ENCODE measurements around the gene GAK.

GAK gene

DNA sequence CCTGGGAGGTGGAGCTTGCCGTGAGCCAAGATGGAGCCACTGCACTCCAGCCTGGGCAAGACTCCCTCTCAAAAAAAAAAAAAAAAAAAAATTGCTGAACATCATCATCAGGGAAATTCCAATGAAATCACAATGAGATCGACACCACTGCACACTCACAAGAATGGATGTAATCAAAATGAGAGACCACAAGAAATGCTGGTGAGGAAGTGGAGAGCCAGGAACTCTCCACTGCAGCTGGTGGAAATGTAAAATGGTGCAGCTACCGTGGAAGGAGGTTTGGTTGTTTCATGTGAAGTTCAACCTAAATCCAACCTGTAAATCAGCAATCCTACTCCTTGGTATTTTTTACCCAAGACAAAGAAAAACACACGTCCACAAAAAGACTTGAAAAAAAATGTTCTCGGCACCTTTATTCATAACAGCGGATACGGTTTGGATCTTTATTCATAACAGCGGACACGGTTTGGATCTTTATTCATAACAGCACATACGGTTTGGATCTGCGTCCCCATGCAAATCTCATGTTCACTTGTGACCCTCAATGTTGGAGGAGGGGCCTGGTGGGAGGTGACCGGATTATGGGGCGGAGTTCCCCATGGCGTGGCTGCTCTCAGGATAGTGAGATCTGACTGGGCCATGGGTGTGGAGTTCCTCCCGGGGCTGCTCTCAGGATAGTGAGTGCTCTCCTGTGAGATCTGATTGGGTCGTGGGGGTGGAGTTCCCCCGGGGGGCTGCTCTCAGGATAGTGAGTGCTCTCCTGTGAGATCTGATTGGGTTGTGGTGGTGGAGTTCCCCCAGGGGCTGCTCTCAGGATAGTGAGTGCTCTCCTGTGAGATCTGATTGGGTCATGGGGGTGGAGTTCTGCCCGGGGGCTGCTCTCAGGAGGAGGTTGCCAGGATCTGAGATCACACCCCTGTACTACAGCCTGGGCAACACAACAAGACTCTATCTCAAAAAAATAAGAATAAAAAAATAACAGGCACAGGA lies 7.7 kb downstream of the GAK start:
- TF ChIP-seq FOXP2 (optimal IDR thresholded peaks at IDR 0.05; ENCODE audit: borderline replicate concordance, extremely low read depth, extremely low read length, insufficient read depth) (no peak), SIN3A (IDR thresholded peaks at IDR 0.05; ENCODE audit: borderline replicate concordance, insufficient read depth, low read length) (no peak), POLR2AphosphoS5 (IDR thresholded peaks at IDR 0.05; ENCODE audit: low read depth, low read length) (no peak), TAF1 (IDR thresholded peaks at IDR 0.05; ENCODE audit: borderline replicate concordance, insufficient read depth, low read length) (no peak)
- TF ChIP-seq, protein P1, sequence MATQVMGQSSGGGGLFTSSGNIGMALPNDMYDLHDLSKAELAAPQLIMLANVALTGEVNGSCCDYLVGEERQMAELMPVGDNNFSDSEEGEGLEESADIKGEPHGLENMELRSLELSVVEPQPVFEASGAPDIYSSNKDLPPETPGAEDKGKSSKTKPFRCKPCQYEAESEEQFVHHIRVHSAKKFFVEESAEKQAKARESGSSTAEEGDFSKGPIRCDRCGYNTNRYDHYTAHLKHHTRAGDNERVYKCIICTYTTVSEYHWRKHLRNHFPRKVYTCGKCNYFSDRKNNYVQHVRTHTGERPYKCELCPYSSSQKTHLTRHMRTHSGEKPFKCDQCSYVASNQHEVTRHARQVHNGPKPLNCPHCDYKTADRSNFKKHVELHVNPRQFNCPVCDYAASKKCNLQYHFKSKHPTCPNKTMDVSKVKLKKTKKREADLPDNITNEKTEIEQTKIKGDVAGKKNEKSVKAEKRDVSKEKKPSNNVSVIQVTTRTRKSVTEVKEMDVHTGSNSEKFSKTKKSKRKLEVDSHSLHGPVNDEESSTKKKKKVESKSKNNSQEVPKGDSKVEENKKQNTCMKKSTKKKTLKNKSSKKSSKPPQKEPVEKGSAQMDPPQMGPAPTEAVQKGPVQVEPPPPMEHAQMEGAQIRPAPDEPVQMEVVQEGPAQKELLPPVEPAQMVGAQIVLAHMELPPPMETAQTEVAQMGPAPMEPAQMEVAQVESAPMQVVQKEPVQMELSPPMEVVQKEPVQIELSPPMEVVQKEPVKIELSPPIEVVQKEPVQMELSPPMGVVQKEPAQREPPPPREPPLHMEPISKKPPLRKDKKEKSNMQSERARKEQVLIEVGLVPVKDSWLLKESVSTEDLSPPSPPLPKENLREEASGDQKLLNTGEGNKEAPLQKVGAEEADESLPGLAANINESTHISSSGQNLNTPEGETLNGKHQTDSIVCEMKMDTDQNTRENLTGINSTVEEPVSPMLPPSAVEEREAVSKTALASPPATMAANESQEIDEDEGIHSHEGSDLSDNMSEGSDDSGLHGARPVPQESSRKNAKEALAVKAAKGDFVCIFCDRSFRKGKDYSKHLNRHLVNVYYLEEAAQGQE (IDR thresholded peaks at IDR 0.05; ENCODE audit: insufficient read depth in 1 of 2, low read depth in 2 of 2, low read length in 2 of 2), result no peak

DNA sequence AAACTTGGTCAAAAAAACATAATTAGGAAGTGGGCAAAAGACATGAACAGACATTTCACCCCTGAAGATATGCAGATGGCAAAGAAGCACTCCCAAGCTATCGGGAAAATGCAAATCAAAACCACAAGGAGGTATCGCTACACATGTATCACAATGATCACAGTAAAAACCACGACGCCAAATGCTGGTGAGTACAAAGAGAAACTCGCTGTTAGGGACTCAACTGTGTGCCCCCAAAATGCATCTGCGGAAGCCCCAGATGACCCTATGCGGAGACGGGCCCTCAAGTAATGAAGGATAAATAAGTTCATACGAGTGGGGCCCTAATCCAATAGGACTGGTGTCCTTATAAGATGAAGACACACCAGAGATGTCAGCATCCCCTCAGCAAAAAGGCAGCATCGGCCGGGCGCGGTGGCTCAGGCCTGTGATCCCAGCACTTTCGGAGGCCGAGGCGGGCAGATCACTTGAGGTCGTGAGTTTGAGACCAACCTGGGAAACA lies 10.2 kb downstream of the GAK start:
- TF ChIP-seq, protein P1 (IDR thresholded peaks at IDR 0.05; ENCODE audit: insufficient read depth in 1 of 2, low read depth in 2 of 2, low read length in 2 of 2), result no peak
- no peak for TF ChIP-seq POLR2AphosphoS5 (IDR thresholded peaks at IDR 0.05; ENCODE audit: low read depth, low read length)
- TF ChIP-seq TAF1 (IDR thresholded peaks at IDR 0.05; ENCODE audit: borderline replicate concordance, insufficient read depth, low read length), result no peak
- no peak for TF ChIP-seq FOXP2 (optimal IDR thresholded peaks at IDR 0.05; ENCODE audit: borderline replicate concordance, extremely low read depth, extremely low read length, insufficient read depth)
- TF ChIP-seq SIN3A (IDR thresholded peaks at IDR 0.05; ENCODE audit: borderline replicate concordance, insufficient read depth, low read length), result no peak

GRCh38 chr4:917992-918391 lies 14.1 kb downstream of the GAK start:
- TF ChIP-seq FOXP2 (optimal IDR thresholded peaks at IDR 0.05; ENCODE audit: borderline replicate concordance, extremely low read depth, extremely low read length, insufficient read depth) (no peak), SIN3A (IDR thresholded peaks at IDR 0.05; ENCODE audit: borderline replicate concordance, insufficient read depth, low read length) (no peak), TAF1 (IDR thresholded peaks at IDR 0.05; ENCODE audit: borderline replicate concordance, insufficient read depth, low read length) (no peak), POLR2AphosphoS5 (IDR thresholded peaks at IDR 0.05; ENCODE audit: low read depth, low read length) (no peak)
- TF ChIP-seq, protein P1 (IDR thresholded peaks at IDR 0.05; ENCODE audit: insufficient read depth in 1 of 2, low read depth in 2 of 2, low read length in 2 of 2), result no peak

DNA sequence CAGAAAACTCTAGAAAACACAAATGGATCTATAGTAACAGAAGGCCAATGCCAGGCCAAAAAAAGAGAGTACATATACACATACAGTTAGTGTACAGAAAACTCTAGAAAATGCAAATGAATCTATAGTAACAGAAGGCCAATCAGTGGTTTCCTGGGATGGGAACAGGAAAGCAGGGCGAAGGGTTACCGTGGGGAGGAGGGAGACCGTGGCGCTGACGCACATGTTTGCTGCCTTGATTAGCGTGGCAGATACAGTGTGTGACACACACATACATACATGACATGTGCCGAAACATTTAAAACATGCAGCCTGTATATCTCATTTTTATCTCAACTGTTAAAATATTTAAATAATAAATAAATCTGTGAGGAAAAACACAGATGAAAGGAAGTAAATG lies 14.7 kb downstream of the GAK start:
- TF ChIP-seq SIN3A (IDR thresholded peaks at IDR 0.05; ENCODE audit: borderline replicate concordance, insufficient read depth, low read length) (no peak), POLR2AphosphoS5 (IDR thresholded peaks at IDR 0.05; ENCODE audit: low read depth, low read length) (no peak), TAF1 (IDR thresholded peaks at IDR 0.05; ENCODE audit: borderline replicate concordance, insufficient read depth, low read length) (no peak), FOXP2 (optimal IDR thresholded peaks at IDR 0.05; ENCODE audit: borderline replicate concordance, extremely low read depth, extremely low read length, insufficient read depth) (no peak)
- TF ChIP-seq, protein P1 (IDR thresholded peaks at IDR 0.05; ENCODE audit: insufficient read depth in 1 of 2, low read depth in 2 of 2, low read length in 2 of 2), result no peak
